ENCODE data around the gene PTPRN2.

GRCh38 chr7:157556642-157556944 is 1031.0 kb downstream of the PTPRN2 start:
- TF ChIP-seq TAF1 (IDR thresholded peaks at IDR 0.05; ENCODE audit: borderline replicate concordance, low read depth, low read length) (no peak), EZH2phosphoT487 (IDR thresholded peaks at IDR 0.05; ENCODE audit: borderline replicate concordance, low read depth) (no peak), SMC3 (IDR thresholded peaks at IDR 0.05; ENCODE audit: low read depth, low read length) (no peak), CTCF (IDR thresholded peaks at IDR 0.05) (no peak), POLR2AphosphoS5 (IDR thresholded peaks at IDR 0.05; ENCODE audit: low read depth, low read length) (no peak)
